SKM-1 treated with dmso at 0.1 percent for 144 hours (cell line): Measurements from ENCODE around the gene ATAT1.
A peak's percentile ranks its signal among the peaks of the same experiment; 100 is the strongest.
"Not testable (repeated sequence)": the region's sequence is repeated elsewhere in the genome, so short reads cannot be mapped to it uniquely, and the experiment has no call there.

Experiments
- DNase-seq: peaks from one replicate; lab custom pipeline; 2025; ENCODE audit not compliant: unreplicated experiment; lab: John Stamatoyannopoulos, UW

Gene ATAT1

DNA sequence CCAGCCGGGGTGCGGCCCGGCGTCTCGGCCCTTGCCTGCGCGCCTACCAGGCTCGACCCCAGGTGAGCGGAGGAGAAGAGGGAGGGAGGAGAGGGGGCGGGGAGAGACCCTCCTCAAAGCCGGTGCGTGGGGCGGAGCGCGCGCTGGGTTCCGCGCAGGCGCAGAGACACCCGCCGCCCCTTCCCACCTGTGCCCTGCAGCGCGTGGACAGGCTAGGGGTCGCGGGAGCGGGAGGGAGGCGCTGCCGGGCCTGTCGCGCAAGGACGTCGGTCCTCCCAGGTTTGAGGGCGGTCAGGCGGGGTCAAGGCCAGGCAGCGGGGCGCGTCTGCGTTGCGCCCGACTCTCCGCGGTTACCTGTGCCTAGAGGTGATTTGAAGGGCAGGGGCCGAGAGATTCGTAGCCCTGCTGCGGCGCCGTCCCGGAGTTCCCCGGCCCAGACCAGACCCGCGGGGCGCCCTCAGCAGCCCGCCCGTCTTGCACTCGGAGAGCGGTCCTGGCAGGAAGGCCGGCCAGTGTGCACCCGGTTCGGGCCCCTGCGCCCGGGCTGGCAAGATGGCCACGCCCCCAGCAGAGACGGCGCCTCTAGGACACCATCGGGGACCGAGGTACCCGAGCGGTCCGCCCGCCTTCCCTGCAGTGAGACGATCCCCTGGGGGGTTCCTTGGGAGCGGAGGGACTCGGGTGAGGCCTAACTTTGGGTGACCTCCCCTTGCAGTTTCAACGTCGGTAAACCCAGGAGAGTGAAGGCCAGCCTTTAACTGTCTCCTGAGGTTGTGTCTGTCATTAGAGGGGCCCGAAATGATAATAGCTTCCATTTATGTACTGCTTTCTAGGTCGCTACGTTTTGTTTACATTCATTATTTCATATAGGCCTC is 20.8 kb downstream of the ATAT1 start:
- DNase-seq: peak; percentile 37

DNA sequence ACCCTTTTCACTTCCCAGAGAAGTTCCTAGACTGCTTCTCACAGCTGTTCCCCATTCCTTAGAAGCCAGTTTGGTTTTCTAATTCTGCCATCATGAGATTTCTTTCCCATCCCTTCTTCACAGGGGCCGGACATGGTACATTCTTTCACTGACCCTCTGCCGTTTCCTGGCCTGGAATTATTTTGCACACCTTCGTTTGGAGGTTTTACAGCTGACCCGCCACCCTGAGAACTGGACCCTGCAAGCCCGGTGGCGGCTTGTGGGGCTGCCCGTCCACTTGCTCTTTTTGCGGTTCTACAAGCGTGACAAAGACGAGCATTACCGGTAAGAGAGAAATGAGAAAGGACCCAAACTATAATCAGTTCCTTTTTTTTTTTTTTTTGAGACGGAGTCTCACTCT is 24.5 kb downstream of the ATAT1 start:
- DNase-seq: no peak

DNA sequence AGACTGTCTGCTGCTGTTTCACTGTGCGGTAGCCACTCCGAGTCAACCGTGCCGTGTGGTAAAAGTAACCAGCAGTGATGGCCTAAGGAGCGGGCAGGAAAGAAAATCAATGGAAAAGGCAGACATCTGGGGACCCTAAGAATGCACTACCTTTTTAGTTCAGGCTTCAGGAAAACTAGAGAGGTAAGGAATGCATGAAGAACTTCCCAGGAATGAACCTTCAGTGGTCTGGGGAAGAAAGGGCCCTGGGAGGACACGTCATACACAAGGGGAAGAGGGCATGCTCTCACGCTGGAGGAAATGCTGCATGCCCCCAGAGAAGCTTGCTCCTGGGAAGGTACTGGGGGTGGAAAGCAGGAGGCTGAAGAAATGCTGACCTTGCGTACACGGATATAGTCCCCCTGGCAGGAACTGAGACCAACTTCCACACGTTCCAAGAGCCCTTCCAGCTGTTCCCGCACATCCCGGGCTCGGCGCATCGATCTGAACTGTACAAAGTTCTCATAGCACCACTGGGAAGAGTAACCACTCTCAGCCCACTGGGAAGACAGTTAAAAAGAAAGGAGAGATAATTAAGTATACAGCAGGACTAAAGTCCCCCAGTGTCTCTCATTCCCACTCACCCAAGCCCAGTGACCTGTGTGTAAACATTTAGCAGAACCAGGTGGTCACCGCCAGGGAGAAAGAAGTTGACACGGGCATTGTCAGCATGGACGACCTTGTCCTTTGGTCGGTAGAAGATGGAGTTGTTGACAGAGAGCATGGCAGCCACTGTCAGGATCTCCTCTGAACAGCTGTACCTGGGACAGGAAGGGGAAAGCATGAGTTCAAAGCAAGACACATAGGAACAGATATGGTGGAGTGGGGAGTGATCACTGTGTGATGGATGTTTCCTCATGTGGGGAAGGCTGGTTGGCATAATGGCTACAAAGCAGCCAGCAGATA is 28.4 kb downstream of the ATAT1 start:
- no peak for DNase-seq

DNA sequence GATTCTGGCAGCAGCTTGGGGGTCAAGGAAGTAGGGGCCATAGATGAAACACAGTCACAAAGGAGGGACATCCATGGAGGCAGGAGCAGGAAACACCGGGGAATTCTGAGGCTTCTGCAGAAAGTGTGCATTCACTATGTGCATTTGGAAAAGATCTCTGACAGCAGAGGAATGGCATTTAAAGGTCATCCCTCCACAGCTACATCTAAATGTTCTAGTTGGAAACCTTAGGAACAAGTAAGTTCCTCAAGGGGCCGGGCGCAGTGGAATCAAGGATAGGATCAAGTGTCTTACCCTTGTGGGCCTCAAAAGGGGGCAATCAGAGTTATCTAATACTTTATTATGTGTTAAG is 29.0 kb downstream of the ATAT1 start:
- DNase-seq: no peak

DNA sequence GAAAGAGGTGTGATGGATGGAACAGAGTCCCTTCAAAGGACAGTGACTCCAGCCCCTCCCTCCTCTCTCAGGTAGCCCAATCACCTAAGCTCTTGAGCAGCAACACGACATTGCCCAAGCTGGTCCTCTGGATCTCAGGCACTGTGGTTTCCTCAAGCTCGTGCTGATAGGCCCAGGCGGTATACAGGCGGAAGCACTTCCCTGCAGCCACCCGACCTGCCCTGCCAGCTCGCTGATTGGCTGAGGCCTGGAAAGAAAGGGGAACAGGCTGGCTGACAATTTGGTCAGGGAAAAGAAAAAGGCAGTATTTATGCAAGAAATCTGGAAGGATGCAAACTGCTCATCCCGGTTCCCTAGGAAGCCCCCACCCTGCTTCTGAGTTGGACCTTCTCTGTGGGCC is 29.8 kb downstream of the ATAT1 start:
- DNase-seq: no peak

DNA sequence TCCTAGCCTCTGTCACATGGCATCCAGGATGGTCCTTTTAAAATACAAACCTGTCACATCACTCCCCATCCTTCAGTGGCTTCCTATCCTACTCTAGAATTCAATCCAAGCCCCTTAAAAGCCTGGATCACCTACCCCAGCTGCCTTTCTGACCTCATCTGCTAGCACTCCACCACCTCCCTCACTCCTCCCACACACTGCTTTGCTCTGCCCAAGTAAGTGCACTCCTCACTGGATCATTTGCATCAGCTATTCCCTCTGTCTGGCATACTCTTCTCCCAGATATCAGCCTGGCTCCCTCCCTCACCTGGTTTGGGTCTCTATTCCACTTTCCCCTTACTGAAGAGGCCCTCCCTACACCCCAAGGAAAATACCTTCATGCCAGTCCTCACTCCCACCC is 30.8 kb downstream of the ATAT1 start:
- DNase-seq: no peak

DNA sequence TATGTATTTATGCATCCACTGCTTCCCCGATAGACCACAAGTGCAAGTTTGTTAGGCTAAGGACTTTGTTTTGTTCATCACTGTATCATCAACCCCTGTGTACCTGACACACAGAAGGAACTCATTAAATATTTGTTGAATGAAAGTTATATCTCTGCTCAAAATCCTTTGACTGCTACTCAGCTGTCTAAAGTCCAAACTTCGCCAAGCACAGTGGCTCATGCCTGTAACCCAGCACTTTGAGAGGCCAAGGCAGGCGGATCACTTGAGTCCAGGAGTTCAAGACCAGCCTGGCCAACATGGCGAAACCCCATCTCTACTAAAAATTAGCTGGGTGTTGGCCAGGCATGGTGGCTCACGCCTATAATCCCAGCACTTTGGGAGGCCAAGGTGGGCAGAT is 31.2 kb downstream of the ATAT1 start:
- not testable (repeated sequence) for DNase-seq

DNA sequence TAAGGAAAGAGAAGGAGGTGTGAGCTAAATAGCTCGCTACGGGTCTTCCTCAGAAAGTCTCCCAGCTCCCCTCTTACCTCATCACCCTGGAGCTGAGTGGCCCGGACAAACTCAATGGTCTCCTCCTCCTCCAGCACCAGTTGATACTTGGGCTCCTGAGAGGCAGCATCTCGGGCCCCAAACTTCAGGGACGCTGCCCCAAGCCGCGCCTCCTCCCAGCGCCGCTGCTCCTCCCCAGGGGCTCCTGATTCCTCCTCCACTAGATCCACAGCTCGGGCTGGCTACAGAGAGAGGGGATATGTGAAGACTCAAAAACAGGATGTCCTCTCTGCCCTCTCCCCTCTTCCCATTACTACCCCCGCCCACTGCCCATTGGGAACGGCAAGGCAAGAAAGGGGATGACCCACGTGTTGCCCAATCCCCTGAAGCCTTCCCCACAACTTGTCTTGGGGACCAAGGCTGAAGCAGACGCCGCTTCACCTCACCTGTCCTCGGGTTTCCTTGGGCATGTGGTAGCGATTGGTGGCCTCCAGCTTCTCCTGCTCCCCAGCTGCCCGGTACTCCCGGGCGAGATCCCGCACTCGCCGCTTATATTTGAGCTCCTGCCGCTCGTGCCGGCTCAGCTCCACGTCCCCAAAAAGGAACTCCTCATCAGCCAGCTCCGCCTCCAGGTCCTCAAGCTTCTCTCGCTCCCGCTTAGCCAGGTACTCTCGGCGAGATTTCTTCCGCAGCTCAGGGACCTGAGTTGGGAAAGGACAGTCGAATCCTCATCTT is 38.5 kb downstream of the ATAT1 start:
- DNase-seq: no peak

DNA sequence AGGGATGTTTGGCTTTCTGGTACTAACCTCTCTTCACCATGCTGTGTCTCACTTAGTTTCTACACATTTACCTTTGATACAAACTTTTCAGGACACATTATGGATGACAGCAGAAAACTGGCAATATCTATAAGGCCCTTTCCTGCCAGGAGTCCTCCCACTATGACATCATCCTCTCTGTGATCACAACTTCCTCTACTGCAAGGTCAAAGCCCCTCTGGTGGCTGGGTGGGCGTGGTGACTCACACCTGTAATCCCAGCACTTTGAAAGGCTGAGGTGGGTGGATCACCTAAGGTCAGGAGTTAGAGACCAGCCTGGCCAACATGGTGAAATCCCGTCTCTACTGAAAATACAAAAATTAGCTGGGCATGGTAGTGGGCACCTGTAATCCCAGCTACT is 39.6 kb downstream of the ATAT1 start:
- not testable (repeated sequence) for DNase-seq

DNA sequence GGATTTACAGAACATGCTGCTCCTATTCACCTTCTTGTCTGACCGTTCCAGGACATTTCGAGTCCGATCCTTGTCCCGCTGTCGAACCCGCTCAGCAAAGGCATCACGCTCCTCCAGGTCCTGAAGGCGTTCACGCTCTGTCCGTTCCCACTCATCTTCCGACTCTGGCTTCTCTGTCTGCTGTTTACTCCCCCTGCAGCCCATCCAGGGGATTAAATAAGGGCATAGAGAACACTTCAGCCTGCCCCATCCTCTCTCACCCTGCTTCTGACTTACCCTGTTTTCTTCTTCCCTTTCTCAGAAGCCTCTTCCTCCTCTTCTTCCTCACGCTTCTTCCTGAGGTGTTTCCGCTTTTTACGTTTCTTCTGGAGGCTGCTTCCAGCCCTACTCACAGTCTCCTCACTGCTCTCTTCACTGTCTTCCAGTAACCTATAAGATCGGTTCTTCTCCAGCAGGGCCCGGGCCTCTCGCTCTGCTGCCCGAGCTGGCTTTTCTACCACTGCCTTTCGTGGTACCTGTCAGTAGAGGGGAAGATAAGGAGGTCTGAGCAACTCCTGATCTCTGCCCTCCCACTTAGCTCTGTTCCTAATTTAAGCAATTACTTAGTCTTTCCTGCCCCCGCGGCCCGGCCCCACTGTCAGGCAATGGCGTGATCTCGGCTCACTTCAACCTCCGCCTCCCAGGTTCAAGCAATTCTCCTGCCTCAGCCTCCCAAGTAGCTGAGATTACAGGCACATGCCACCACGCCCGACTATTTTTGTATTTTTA is 44.3 kb downstream of the ATAT1 start:
- no peak for DNase-seq

DNA sequence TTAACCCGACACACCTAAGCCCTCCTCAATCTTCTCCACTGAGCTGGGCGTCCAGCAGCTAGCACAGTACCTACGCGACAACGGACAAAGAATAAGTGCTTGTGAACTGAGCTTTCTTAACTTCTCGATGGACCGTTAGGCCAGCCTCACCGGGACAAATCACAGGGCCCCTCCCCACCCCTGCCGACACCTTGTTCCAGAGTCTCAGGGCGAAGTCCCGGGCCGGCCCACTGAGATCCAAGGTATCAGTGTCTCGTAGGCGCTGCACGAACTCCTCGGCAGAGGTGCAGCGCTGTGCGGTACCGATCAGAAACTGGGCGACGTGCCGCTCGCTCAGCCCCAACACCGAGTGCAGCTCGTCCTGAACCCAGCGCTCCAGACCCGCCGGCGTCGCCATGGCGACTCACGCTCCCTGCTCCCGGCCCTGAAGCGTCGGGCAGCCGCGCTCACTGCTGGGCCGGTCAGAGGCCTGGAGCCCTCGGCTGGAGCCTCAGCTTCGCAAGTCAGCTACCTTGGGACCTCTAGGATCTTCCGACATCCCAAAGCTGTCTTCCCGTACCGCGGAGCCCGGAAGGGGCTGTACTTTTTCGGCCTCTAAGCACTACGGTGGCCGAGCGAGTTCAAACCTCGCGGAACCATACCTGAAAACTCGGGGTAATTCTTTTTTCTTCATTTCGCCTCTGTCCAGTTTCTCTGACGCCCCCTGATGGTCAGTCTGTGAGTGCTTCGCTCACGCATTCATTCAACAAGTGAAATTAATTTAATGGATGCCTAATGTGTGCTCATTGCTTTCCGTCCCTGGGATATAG is 46.0 kb downstream of the ATAT1 start, which contains the start of gene DHX16:
TSS of gene DHX16 (minus strand) at position 562 of the 809 bp plus-strand sequence. CDS start at position 397, 165 bp downstream.
- peak; percentile 92 for DNase-seq

DNA sequence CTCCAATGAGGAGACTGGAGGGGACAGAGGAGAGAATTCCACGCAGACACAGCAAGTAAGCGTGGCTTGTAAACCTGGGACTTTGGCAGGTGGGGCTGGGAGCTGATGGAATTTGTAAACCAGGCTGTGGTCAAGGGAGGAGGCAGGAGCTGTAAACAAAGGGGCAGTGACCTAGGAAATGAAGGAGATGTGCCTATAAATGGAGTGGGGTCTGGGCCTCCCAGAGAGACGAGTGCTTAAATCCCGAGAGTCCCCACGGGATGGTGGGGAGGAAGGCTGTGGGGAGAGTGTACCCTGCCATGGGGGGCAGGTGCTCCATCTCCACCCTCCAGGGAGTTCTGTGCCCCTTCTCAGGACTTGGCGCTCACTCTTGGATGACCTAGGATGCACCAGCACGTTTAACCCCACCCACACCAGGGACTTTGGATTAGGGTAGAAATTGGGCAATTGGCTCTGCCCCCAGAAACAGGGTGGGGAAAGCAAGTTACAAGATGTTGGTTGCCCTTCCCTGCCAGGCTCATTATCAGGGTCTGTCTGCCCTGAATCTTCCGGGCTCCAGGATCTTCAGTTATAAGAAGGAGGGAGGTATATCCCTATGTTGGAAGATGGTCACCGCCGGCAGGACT is 50.1 kb downstream of the ATAT1 start:
- DNase-seq: no peak

DNA sequence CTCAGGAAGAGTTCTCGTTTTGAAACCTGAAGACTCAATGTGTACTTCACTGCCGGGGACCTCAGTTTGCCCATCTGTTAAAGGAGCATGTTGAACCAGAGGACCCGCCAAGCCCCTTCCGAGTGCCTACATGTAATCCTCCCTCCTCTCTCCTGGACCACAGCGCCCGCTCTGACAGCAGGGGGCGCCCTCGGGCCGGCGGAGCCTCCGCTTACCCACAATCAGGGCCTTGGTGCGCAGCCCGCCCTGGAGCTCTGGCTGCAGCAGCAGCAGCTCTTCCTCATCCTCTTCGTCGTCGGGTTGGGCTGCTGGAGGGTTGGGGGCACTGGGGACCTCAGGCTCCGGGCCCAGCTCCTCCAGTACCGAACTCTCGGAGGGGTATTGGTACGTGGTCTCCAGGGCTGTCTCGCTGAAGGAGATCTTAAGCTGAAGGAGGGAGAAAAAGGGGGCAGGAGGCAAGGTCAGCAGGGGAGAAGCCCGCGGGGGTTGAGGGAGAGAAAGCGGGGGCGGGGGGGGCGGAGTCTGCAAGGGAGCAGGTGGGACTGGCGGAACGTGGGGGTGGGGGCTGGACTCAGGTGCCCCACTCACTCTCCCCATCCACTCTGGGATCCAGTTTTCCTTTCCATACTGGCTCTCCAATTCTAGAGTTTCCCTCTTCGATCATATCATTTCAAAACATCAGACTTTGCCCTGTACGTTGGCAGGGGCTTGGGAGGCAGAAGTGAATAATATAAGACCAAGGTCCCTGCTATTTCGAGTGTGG is 52.5 kb downstream of the ATAT1 start:
- DNase-seq: peak; percentile 67

DNA sequence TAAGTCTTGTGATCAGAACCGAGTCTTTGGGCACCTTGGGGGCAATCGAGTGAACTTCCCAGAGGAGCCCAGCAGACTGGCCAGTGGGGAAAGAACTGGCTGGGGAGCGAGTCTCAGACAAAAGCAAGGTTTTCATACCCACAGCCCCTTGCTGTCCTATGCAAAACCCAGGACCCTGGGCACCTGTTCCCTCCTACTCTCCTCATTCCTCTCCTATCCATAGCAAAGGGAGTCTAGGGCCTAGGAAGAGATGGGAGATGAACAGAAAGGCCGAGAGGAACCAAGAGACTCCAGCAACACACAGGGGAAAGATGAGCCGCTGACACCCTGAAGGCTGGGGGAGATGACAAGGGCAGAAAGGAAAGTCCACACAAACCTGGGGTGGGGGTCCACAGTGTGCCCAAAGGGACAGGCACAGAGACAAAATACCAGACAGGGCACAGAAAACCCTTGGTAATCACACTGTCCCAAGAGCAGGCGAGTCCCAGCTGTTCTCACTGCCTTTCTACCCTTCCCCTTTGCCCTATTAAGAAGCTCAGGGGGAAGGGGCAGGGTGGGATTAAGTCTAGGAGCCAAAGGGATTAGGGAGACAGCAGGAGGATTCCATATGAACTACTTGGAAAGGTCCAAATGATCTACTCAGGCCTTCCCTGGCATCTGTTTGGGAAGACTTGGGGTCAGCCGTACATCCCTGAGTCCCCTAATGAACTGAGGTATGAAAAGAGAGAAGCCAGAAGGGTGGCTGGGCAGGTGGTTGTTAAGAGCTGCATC is 53.3 kb downstream of the ATAT1 start:
- DNase-seq: no peak

DNA sequence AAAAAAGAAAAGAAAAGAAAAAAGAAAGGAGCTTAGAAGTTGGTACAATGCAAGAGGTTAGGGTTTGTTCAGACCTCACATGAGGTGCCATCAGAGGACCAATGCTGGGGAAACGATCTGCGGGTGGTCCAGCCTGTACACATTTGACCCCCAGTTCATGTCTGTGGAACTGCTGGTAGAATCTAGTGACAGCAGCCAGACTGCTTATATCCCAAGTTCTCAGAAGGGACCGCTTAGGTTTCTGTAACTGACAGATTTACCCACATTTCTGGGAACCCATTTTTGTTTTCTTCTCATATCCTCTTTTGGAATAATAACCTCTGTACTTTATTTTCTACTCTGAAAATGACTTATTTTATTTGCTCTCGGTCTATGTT is 55.1 kb downstream of the ATAT1 start:
- no peak for DNase-seq

DNA sequence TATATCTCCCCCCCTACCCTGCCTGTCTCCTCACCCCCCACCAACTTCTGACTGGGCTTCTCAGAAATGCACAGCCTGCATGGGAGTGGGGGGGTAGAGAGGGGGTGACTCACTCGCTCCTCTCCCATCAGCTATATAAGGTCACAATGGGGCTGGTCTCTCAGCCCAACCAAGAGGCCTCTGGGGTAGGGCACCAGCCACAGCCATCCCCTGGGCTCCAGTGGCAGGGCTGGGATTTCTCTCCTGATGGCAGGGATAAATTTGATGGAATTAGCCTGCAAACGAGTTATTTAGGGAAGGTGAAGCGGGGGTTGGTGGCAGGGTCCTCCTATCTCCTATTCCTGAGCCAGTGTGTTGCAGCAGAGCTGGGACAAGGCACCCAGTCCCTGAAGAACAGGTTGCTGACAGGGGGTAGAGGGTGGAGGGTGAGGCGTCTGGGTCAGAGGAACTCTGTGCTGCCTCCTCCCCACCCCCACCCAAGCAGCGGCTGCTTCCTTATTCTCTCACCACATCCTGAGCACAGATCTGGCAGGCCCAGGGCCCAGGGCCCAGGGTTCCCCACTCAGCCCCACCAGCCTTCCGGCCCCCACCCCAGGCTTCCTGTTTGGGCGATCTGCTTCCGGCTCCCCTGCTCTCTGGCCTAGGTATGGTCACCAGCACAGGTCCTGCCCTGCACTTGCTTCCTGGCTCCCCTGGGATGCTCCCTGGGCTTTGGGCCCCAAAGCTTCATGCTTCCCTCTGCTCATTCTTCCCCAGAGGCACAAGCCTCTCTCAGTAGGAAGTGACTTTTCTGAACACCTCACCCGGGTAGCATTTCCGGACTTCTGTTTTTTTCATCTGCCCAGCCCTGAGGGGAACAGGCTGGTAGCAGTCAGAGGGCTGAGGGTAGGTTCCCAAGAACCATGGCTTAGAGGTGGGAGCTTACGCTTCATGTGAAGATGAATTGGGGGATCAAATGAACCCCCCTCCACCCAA is 55.8 kb downstream of the ATAT1 start:
- DNase-seq: peak; percentile 97
